Limb (tissue), 2 donors: Measurements from ENCODE around the gene GSTO1.

Source experiments
- DNase-seq, 2 donors: peaks; one replicate each; pipeline ENCODE4 v3.0.0-alpha.2; 2016; ENCODE audit errors: extremely low spot score in 2 of 2

Gene GSTO1

GRCh38 chr10:104274762-104275721 lies 20.4 kb downstream of the GSTO1 start:
- DNase-seq, result peak in 1 of 2 donors; percentile 71

DNA sequence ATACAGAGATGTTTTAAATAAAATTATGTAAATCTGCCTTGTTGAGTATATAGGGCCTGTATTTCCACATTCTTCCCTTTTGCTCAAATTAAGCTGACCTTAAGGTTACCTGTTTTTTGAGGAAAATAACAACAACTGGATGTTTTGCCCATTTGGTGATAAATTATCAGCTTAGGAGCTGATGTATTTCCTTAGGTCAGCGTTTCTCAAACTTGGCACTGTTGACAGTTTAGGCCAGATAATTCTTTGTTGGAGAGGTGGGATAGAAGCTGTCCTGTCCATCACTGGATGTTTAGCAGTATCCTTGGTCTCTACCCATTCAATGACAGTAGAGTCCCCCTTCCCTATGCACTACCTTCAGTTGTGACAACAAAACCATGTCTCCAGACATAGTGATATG lies 21.5 kb downstream of the GSTO1 start:
- DNase-seq, result no peak

DNA sequence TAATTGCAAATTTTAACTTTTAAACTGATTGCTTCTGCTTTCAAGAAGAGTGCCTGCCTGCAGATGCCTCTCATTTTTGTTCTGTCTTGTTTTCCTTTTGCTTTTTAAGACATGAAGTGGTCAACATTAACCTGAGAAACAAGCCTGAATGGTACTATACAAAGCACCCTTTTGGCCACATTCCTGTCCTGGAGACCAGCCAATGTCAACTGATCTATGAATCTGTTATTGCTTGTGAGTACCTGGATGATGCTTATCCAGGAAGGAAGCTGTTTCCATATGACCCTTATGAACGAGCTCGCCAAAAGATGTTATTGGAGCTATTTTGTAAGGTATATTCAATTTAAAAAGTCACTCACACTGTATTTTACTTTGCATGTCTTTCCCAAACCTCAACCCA lies 23.1 kb downstream of the GSTO1 start:
- no peak for DNase-seq

GRCh38 chr10:104279550-104280259 lies 25.0 kb downstream of the GSTO1 start:
- no peak for DNase-seq

- DNase-seq, result no peak
Observed at GRCh38 chr10:104281694-104282093, 27.0 kb downstream of the GSTO1 start.

GRCh38 chr10:104284846-104285245 lies 30.2 kb downstream of the GSTO1 start:
- no peak for DNase-seq

DNA sequence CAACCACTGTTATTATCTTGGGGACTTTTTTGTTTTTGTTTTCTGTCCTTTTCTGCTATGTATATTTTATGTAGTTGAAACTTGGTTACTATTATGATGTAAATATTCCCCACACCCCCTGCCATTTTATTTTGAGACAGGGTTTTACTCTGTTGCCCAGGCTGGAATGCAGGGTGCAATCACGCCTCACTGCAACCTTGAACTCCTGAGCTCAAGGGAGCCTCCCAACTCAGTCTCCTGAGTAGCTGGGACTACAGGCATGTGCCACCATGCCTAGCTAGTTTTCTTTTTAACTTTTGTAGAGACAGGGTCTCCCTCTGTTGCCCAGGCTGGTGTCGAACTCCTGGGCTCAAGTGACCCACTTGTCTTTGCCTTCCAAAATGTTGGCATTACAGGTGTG lies 32.2 kb downstream of the GSTO1 start:
- no peak for DNase-seq

DNA sequence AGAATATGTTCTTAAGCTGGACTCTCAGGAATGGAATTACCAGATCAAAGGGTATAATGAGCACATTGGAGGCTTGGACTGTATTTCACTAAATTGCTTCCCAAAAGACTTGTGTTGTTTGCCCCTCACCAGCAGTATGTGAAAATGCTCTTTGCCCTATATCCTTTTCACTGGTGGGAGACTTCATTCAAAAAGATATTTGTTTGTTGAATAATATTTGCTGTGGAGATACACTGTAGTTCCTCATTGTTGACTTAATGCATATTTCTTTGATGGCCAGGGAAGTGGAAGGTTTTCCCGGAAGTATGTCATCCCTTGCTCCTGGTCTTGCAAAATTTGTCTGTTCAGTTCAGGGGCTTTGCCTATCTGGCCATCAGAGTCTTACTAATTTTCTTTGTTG lies 33.7 kb downstream of the GSTO1 start:
- DNase-seq, result no peak

DNA sequence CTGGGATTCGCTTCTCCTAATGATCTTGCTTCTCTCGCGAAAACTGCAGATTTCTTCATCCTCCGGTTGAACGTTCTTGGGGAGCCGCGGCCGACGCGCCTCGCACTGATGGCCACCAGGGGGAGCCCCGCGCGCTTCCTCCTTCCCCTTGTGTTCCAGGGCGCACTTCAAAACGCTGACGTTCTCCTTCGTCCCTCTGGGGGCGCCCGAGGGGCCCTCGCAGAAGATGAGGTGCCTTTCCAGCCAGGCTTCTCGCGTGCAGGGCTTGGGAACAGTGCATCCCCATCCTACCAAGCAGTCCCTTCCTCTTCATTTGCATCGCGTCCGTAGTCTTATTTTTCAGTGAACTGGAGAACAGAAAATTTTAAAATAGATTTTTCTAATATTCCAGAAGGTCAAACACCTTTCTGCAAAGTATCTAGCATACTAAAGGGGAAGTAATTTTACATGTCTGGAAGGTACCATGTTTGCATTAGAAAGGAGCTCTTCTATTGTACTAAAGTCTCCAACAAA lies 36.8 kb downstream of the GSTO1 start:
- peak; percentile 92 for DNase-seq

GRCh38 chr10:104293011-104293410 lies 38.3 kb downstream of the GSTO1 start:
- DNase-seq, result no peak

GRCh38 chr10:104293781-104294321 lies 39.2 kb downstream of the GSTO1 start:
- DNase-seq, result no peak

GRCh38 chr10:104296687-104297436 lies 42.2 kb downstream of the GSTO1 start:
- DNase-seq, result no peak

DNA sequence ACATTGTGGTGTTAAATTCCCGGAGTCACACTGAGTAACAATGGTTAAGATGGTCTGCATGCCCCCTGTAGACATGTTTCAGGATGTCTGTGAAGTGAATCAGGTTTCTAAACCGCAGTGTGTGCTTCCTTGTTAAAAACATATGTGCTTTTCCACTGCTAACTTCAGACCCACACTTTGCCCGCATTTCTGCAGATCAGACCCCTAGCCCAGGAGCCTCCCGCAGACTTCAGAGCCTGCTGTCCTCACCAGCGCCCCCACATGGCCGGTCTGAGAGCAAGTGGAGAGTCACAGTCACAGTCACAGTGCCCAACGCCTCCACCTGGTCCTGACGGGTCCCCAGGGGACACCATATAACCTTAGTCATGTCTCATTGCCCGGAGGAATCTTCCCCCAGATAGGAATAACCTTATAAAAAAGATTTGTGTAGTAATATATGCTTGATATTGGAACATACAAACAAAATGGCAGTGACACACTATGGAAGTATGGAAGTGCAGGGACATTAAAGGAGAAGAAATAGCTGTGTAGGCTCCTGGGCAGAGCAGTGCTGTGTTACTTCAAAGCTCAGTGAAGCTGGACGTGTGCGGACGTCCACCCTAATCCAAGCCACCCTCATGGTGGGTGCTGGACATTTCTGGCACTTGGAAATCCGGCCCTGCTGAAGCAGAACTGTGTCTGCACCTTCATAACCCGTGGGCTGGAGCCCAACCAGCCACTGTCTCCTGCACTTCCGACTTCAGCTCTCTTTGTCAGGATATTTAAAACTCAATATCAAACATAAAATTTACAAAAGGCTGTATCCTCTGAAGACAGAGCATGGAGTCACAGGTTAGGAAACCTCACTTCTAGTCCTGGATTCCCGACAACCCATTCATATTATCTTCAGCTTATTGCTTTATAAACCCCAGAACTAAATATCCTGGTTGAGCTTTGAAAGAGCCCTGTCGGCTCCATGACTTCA lies 43.3 kb downstream of the GSTO1 start:
- no peak for DNase-seq

DNA sequence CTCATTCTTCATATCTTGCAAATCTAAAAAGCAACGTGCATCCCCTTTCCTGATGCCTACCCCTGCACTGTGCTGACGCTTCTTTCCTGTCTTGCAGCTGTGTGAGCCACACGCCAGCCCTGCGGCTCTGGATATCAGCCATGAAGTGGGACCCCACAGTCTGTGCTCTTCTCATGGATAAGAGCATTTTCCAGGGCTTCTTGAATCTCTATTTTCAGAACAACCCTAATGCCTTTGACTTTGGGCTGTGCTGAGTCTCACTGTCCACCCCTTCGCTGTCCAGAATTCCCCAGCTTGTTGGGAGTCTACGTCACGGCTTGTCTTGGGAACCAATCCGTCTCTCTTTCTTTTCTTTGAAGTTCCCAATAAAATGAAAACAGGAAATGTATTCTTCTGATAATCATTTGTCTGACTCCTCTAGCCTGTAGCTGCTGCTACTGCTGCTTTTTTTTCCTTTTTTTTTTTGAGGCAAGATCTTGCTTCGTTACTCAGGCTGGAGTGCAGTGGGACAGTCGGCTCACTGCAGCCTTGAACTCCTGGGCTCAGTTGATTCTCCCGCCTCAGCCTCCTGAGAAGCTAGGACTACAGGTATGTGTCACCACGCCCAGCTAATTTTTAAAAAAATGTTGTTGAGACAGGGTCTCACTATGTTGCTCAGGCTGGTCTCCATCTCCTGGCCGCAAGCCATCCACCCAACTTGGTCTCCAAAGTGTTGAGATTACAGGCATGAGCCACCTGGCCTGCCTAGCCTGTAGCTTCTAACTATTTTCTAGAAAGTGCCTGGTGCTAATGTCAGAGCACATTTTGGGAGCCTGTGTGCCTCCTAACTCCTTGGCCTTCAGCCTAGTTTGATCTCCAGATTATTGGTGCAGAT lies 44.6 kb downstream of the GSTO1 start:
- DNase-seq, result no peak

GRCh38 chr10:104300002-104300735 lies 45.5 kb downstream of the GSTO1 start:
- DNase-seq, result peak in 1 of 2 donors; percentile 49

GRCh38 chr10:104300736-104301292 lies 46.1 kb downstream of the GSTO1 start:
- peak; percentile 45 to 67 for DNase-seq

- DNase-seq, result no peak
Observed at GRCh38 chr10:104301907-104302690, 47.4 kb downstream of the GSTO1 start.
